ENCODE results near the gene SYNE2.
A peak's percentile ranks its signal among the peaks of the same experiment; 100 is the strongest.

The SYNE2 gene

DNA sequence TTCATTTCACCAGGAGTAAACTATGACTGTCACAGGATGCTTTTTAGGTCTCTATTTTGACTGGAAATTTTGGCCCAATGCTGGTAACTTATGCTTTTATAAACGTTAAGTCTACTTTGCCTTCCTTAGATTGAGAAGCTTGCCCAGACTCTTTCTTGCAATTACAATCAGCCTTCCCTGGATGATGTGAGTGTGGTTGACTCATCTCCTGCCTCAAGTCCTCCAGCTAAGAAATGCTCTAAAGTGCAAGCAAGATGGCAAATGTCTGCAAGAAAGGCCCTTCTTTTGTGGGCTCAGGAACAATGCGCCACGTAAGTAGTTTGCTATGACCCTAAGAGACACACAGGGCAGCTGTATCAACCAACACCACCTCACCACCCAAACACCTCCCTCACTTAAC lies 96.9 kb downstream of the SYNE2 start:
- Mint-ChIP-seq H3K9me3 (no peaks in the 10 kb centered on the region), H3K4me3 (no peak overlapping the region), H3K27me3 (no peaks in the 10 kb centered on the region), H3K36me3 (ENCODE audit: low read depth) (peaks cover 51% of the 10 kb centered on the region), H3K4me1 (ENCODE audit: low read depth) (peaks cover 4% of the 10 kb centered on the region), H3K27ac (no peak overlapping the region)
- no peak for DNase-seq

DNA sequence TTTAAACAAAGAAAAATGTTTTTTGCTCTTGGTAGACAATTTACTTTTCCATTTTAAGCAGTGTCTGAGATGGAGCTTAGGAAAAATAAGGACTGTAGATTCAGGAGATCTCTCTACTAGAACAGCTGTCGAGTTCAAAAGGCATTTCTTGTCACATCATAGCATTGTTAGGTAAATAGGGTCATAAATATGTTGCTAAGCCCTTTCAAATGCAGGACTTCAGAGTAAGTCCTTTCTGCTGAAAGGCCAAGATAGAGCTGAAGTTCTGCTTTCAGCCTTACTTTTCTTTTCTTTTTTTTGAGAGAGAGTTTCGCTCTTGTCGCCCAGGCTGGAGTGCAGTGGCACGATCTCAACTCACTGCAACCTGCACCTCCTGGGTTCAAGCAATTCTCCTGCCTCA lies 98.2 kb downstream of the SYNE2 start:
- Mint-ChIP-seq H3K4me1 (ENCODE audit: low read depth) (peaks cover 4% of the 10 kb centered on the region), H3K36me3 (ENCODE audit: low read depth) (peaks cover 53% of the 10 kb centered on the region), H3K27ac (no peak overlapping the region), H3K27me3 (no peaks in the 10 kb centered on the region), H3K4me3 (no peak overlapping the region), H3K9me3 (no peaks in the 10 kb centered on the region)
- no peak for DNase-seq

DNA sequence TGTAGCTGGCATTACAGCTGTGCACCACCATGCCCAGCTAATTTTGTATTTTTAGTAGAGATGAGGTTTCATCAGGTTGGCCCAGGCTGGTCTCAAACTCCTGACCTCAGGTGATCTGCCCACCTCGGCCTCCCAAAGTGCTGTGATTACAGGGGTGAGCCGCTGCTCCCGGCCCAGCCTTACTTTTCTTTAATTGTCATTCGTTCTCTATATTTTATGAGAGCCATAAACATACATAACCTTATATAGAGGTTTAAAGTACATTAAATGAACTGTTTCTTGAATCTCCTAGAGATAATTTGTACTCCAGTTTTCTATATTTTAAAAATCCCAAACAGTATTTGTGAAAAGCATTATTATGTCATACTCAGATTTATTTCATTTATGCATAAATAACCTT lies 98.6 kb downstream of the SYNE2 start:
- Mint-ChIP-seq H3K27me3 (no peaks in the 10 kb centered on the region), H3K27ac (no peak overlapping the region), H3K9me3 (no peaks in the 10 kb centered on the region), H3K4me1 (ENCODE audit: low read depth) (peaks cover 4% of the 10 kb centered on the region), H3K36me3 (ENCODE audit: low read depth) (peaks cover 55% of the 10 kb centered on the region), H3K4me3 (no peak overlapping the region)
- no peak for DNase-seq

DNA sequence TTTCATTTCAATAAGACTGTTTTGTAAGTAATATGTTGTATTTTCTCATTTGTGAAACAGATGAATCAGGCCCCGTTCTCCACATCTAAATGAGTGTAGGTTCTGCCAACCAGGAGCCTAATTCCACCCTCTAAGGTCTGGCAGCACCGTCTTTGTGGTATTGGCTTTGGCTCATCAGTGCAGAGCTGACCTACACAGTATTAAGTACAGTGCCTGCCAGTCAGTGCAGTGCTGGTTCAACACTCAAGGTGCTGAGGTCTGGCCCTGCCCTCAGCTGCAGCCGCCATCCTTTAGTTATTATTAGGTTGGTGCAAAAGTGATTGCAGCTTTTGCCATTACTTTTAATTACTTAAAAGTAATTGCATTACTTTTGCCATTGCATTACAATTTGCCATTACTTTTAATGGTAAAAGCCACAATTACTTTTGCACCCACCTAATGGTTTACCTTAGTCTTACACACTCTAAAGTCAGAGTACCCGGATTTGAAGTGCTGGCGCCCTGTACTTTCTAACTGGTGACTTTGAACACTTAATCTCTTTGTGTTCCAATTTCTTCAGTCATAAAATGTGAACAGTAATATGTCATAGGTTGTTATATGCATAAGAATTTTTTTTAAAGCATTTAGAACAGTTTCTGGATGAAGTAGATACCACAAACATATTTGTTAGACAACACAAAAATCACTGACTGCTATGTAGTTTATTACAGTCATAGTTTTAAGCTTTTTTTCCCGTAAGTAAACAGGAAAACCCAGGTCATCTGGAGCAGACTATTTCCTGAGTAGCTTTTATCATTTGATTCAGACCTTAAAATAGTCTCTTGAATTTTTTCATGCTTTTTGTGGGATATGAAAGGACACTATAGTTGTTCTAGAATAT lies 99.5 kb downstream of the SYNE2 start:
- Mint-ChIP-seq H3K4me1 (ENCODE audit: low read depth) (peaks cover 4% of the 10 kb centered on the region), H3K27me3 (no peaks in the 10 kb centered on the region), H3K36me3 (ENCODE audit: low read depth) (peaks cover 61% of the 10 kb centered on the region), H3K9me3 (no peaks in the 10 kb centered on the region), H3K4me3 (no peak overlapping the region), H3K27ac (no peak overlapping the region)
- DNase-seq = no peak

GRCh38 chr14:63952933-63953437 lies 100.2 kb downstream of the SYNE2 start:
- no peak for DNase-seq
- no peak overlapping the region for H3K4me3 Mint-ChIP-seq
- H3K4me1 Mint-ChIP-seq (ENCODE audit: low read depth) = peaks cover 4% of the 10 kb centered on the region
- H3K9me3 Mint-ChIP-seq = no peaks in the 10 kb centered on the region
- peaks cover 61% of the 10 kb centered on the region for H3K36me3 Mint-ChIP-seq (ENCODE audit: low read depth)
- H3K27ac Mint-ChIP-seq = no peak overlapping the region
- H3K27me3 Mint-ChIP-seq = no peaks in the 10 kb centered on the region

- H3K4me1 Mint-ChIP-seq (ENCODE audit: low read depth) = peaks cover 4% of the 10 kb centered on the region
- H3K27ac Mint-ChIP-seq = no peak overlapping the region
- no peak for DNase-seq
- no peak overlapping the region for H3K4me3 Mint-ChIP-seq
- H3K27me3 Mint-ChIP-seq = no peaks in the 10 kb centered on the region
- peaks cover 48% of the 10 kb centered on the region for H3K36me3 Mint-ChIP-seq (ENCODE audit: low read depth)
- H3K9me3 Mint-ChIP-seq = no peaks in the 10 kb centered on the region
Observed at GRCh38 chr14:63956326-63956725, 103.5 kb downstream of the SYNE2 start.

GRCh38 chr14:63960926-63961567 lies 108.2 kb downstream of the SYNE2 start:
- peaks cover 47% of the 10 kb centered on the region for H3K36me3 Mint-ChIP-seq (ENCODE audit: low read depth)
- no peak for DNase-seq
- H3K27ac Mint-ChIP-seq = no peak overlapping the region
- no peaks in the 10 kb centered on the region for H3K4me1 Mint-ChIP-seq (ENCODE audit: low read depth)
- no peaks in the 10 kb centered on the region for H3K27me3 Mint-ChIP-seq
- no peak overlapping the region for H3K4me3 Mint-ChIP-seq
- no peaks in the 10 kb centered on the region for H3K9me3 Mint-ChIP-seq

- no peak overlapping the region for H3K27ac Mint-ChIP-seq
- DNase-seq = no peak
- H3K27me3 Mint-ChIP-seq = no peaks in the 10 kb centered on the region
- no peak overlapping the region for H3K4me3 Mint-ChIP-seq
- H3K4me1 Mint-ChIP-seq (ENCODE audit: low read depth) = no peaks in the 10 kb centered on the region
- H3K9me3 Mint-ChIP-seq = no peaks in the 10 kb centered on the region
- peaks cover 54% of the 10 kb centered on the region for H3K36me3 Mint-ChIP-seq (ENCODE audit: low read depth)
Observed at GRCh38 chr14:63962906-63963305, 110.1 kb downstream of the SYNE2 start.

- no peak overlapping the region for H3K27ac Mint-ChIP-seq
- no peaks in the 10 kb centered on the region for H3K9me3 Mint-ChIP-seq
- H3K4me1 Mint-ChIP-seq (ENCODE audit: low read depth) = no peaks in the 10 kb centered on the region
- no peaks in the 10 kb centered on the region for H3K27me3 Mint-ChIP-seq
- no peak for DNase-seq
- peaks cover 56% of the 10 kb centered on the region for H3K36me3 Mint-ChIP-seq (ENCODE audit: low read depth)
- no peak overlapping the region for H3K4me3 Mint-ChIP-seq
Observed at GRCh38 chr14:63963439-63963838, 110.6 kb downstream of the SYNE2 start.

GRCh38 chr14:63964113-63964512 lies 111.3 kb downstream of the SYNE2 start:
- Mint-ChIP-seq H3K4me1 (ENCODE audit: low read depth) (no peaks in the 10 kb centered on the region), H3K27me3 (no peaks in the 10 kb centered on the region), H3K36me3 (ENCODE audit: low read depth) (peaks cover 56% of the 10 kb centered on the region), H3K9me3 (no peaks in the 10 kb centered on the region), H3K4me3 (no peak overlapping the region), H3K27ac (peak overlapping the region; percentile 33)
- DNase-seq = no peak

- Mint-ChIP-seq H3K36me3 (ENCODE audit: low read depth) (peaks cover 62% of the 10 kb centered on the region), H3K4me1 (ENCODE audit: low read depth) (no peaks in the 10 kb centered on the region), H3K27me3 (no peaks in the 10 kb centered on the region), H3K27ac (no peak overlapping the region), H3K4me3 (no peak overlapping the region), H3K9me3 (no peaks in the 10 kb centered on the region)
- no peak for DNase-seq
Observed at GRCh38 chr14:63966407-63966806, 113.6 kb downstream of the SYNE2 start.

GRCh38 chr14:63972323-63972932 lies 119.6 kb downstream of the SYNE2 start:
- Mint-ChIP-seq H3K4me3 (no peak overlapping the region), H3K27me3 (no peaks in the 10 kb centered on the region)

DNA sequence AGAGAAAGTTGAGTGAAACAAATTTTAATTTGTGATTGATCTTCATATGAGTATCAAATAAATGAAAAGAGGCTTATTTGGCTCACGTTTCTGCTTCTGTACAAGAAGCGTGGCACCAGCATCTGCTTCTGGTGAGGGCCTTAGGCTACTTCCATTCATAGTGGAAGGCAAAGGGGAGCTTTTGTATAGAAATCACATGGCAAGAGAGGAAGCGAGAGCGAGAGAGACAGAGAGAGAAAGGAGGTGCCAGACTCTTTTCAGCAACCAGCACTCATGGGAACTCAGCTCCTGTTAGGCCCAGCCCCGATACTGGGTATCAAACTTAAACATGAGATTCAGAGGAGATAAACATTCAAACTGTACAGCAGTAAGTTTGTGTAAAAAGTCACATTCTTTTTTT lies 121.4 kb downstream of the SYNE2 start:
- Mint-ChIP-seq H3K27me3 (no peaks in the 10 kb centered on the region), H3K27ac (no peak overlapping the region), H3K4me3 (no peak overlapping the region), H3K4me1 (ENCODE audit: low read depth) (no peaks in the 10 kb centered on the region), H3K36me3 (ENCODE audit: low read depth) (peaks cover 61% of the 10 kb centered on the region), H3K9me3 (no peaks in the 10 kb centered on the region)
- no peak for DNase-seq

More at GRCh38 chr14:63972323-63972932, 119.6 kb downstream of the SYNE2 start:
- DNase-seq = no peak
- Mint-ChIP-seq H3K27ac (no peak overlapping the region), H3K36me3 (ENCODE audit: low read depth) (peaks cover 60% of the 10 kb centered on the region), H3K9me3 (no peaks in the 10 kb centered on the region), H3K4me1 (ENCODE audit: low read depth) (no peaks in the 10 kb centered on the region)

DNA sequence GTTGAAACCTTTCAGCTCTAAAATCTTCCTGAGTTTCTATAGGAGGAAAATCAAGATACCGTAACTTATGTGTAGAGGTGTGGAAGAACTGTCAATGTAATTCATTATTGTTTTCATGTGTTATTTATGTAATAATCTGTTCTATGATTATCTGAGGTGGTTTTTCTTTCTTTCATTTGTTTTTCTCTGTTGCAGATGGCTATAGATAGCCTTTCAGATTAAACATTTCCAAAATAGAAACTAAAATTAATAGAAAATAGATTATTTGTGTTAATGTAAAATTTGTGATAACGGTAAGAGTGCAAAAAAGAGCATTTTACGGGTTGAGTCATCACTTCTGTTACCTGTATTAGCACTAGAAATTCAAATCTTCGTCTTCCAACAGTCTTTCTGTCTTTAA lies 128.8 kb downstream of the SYNE2 start:
- peaks cover 10% of the 10 kb centered on the region for H3K4me1 Mint-ChIP-seq (ENCODE audit: low read depth)
- H3K9me3 Mint-ChIP-seq = no peaks in the 10 kb centered on the region
- H3K36me3 Mint-ChIP-seq (ENCODE audit: low read depth) = peaks cover 56% of the 10 kb centered on the region
- H3K27ac Mint-ChIP-seq = no peak overlapping the region
- H3K4me3 Mint-ChIP-seq = no peak overlapping the region
- no peaks in the 10 kb centered on the region for H3K27me3 Mint-ChIP-seq
- no peak for DNase-seq

GRCh38 chr14:63982156-63982555 lies 129.4 kb downstream of the SYNE2 start:
- Mint-ChIP-seq H3K36me3 (ENCODE audit: low read depth) (peaks cover 55% of the 10 kb centered on the region), H3K27me3 (no peaks in the 10 kb centered on the region), H3K4me1 (ENCODE audit: low read depth) (peaks cover 10% of the 10 kb centered on the region), H3K9me3 (no peaks in the 10 kb centered on the region), H3K4me3 (no peak overlapping the region), H3K27ac (no peak overlapping the region)
- DNase-seq = no peak

All from activated T-cell treated with anti-CD3 and anti-CD28 coated beads, Interleukin-2, amount 50 U/mL, for 24 hours (primary cell).